Measurements from ENCODE around the gene TFEB.
A peak's percentile ranks its signal among the peaks of the same experiment; 100 is the strongest.

The TFEB gene

DNA sequence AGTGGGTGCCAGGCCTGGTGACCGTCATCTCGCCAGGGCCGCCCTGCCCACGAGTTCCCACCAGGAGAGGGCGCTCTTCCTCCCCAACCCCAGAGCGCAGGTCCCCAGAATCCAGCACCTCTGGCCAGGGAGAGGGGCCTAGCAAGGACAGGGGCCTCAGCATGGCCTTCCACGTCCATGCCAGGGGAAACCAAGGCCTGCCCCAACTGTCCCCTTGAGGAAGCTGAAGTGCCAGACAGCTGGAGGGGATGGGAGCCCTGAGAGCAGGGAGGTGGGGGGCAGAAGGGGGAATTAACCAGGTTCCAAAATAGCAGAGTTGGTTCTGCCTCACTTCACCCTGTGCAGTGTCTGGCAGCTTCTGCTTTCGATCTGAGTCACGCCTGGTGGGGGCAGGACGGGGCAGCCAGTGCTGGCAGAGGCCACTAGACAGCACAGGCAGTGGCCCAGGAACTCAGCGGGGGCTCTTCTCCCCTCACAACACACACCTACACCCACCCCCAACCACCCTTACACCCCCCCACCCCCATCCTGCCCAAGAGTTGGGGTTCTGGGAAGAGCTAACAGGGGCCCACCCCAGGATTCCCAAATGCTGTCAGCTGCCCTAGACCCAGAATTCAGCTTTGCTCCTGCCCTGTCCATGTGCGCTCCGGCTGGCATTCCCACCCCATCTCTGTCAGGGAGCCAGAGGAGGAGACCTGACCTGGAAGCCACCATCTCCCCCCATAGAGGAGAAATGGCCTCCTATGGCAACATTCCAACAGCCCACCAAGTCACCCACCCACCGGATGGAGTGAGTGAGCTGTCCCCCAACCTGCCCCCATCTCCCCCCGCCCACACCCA lies 29.2 kb downstream of the TFEB start:
- peak; percentile 60 for DNase-seq (ENCODE audit: low read depth)

DNA sequence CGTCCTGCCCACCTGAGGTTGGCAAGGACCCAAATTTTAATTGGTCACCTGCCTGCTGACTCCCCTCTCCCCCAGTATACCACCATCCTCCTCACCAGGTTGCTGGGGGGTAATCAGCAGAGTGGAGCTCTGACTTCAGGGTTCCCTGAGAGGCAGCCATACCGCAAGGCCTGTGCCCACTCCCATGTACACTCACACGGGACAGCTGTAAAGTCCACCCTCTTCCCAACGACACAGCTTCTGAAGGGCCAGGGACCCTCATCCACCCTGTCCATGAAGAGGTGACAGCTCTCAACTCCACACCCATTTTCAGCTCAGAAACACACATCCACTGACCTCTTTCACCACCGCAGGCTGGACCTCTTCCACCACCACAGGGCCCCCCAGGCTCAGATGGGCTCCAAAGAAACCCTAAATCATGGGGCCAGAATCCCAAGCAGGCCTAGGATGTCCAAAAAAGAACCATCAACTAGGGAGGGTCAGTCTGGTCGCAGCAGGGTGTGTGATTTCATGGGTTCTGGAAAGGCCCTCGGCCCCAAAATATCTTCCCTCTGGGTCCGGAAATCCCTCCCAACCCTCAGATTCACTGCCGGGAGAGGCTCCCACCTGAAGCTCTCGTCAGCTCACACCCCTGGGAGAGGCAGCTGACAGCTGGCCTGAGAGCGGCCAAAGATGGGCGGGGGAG lies 30.0 kb downstream of the TFEB start:
- DNase-seq (ENCODE audit: low read depth) = no peak

DNA sequence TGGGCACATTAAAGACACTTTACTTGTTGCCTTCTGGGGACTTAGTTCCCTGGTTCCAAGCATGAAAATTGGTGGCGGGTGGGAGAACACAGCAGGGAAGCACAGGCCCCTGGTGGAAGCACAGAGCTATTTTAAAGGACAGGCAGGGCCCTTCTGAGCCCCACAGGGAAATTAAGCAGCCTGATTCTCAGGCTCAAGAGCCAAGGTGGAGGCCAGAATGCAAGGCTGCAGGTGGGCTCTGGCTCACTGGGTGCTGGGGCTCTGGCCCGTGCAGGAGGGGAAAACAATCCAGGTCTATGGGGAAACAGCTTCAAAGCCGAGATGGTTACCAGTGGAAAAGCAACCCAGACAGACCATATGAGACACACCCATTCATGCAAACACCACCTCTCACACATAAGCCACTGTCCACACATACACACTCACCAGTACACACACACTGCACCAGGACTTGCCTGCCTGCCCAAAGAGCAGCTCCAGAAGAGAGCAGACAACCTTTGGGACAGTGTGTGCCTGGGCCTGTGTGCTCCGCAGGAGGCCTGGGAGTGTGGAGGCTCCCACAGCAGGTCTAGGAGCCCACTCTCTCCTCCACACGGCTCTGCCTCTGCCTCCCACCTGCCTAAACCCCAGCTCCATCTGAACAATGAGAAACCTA lies 30.6 kb downstream of the TFEB start:
- DNase-seq (ENCODE audit: low read depth) = no peak

DNA sequence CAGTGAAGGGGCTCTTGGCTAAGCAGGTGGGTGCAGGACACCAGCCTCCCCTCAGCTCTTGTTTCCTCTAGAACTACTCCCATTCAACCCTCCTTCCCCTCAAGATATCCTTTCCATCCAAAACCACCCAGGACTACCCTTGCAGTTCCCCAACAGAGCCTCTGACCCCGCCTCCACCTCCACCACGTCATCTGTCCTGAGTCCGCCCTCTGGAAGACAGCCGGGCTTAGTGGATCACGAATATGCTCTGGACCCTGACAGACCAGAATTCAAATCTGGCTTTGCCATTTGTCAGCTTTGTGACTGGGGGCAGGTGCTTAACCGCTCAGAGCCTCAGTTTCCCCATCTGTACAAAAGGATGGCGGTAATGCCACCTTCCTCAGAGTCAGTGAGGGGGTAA lies 31.4 kb downstream of the TFEB start:
- DNase-seq (ENCODE audit: low read depth) = no peak

DNA sequence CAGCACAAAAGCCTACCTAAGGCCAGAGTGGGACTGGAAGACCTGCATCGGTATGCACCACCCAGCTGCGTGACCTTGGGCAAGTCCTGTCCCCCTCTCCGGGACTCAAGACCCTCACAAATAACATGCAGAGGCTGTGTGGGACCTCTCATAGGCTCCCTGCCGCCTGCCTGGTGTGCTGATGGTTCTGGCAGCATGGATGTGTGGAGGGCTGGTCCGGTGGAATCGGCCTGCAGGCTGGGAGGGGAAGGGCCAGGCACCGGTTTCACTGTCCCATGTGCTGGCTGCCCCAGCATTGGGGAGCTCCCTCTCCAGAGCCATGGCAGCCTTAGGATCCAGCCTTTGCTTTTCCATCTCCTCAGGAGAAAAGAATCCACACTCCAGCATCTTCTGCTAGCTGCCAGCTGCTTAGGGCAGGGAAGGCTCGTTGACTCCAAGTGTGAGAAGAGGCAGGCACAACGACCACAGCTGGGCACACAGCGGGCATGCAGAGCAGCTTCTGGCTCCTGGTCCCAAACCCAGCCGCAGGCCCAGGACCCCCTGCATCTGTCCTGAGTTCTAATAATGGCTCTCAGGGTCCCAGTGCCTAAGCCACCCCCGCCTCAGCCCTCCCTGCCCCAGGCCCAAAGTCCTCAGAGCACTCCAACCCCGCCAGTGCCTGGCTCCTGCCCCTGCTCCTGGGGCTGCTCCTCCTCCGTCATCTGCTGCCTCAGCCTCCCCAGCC lies 32.5 kb downstream of the TFEB start:
- no peak for DNase-seq (ENCODE audit: low read depth)

DNA sequence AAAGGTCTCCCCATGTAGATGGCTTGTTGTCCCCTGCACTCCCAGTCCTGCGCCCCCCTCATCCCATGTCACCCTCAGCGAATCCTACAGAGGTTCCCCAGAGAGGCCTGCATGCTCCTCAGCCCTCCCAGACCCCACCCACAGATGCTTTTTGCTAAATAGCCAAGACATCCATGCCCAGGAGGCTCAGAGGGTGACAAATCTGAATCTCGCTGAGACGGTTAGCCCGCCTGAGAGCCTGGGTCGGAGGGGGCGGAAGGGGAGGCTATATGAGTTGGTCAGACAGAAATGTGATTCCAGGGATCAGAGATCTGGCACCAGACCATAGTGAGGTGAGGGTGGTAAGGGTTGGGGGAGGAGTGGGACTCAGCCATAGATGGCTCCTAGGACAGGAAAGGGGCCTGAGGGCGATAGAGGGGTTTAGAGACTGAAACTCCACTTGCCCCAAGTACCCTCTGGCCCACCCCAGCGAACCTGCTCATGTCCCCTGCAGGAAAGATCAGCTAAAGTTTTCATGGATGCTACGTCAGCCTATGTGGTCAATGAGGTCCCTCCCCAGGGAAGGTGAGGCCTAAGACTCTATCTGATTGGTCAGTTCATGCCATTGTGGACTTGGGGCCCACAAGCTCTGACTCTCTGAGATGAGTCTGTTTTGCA lies 33.2 kb downstream of the TFEB start:
- DNase-seq (ENCODE audit: low read depth) = no peak

DNA sequence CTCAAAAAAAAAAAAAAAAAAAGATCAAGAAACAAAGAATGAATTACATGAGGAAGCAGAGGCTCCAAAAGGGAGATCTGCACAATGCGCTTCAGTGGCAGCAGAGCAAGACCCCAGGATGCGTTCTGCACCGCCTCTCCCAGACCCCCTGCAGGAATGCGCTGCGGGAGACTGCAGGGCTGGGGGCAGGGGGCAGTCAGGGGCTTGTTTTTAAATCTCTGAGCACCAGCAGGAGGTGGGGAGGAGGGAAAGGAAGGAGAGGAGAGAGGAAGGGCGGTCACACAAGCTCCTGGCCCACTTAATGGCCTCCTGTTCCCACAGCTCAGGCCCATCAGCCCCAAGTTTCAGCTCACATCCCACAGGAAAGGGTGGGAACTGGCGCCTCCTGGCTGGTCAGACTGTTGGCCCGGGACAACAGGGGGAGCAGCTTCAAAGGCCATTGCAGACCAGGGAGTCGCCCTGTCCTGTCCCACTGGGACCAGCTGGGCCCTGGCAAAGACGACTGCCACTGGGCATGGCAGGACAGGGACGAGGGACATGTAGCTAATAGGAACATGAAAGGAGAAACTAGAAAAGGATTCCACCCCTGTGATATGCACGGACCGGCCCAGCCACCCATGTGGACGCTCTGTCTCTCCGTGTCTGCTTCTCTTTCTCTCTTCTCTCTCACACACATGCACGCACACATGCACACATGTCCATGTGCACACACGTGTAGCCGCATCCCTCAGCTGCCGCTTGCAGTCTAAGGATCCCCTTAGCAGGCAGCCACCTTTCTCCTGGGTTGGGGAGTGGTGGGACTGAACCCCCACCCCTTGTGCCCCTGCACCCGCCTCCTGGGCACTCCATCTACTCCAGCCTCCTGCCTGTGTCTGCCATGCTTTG lies 34.7 kb downstream of the TFEB start:
- no peak for DNase-seq (ENCODE audit: low read depth)

DNA sequence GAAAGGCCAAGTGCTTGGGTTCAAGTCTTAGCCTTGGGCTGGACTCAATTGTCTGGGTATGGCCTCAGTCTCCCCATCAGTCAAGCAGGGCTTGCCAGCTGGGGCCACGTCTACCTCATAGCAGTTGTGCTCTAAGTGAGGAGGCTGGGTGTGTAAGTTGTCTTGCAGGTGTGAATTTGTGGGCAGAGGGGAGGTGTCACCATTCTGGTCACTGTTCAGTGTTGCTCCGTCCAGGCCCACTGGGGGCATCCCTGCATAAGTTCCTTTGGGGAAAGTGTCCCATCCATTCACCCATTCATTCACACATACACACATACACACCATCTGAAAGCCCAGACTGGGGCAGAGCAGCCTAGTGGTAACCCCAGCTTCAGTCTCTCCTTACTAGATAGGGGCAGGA lies 36.3 kb downstream of the TFEB start:
- no peak for DNase-seq (ENCODE audit: low read depth)

DNA sequence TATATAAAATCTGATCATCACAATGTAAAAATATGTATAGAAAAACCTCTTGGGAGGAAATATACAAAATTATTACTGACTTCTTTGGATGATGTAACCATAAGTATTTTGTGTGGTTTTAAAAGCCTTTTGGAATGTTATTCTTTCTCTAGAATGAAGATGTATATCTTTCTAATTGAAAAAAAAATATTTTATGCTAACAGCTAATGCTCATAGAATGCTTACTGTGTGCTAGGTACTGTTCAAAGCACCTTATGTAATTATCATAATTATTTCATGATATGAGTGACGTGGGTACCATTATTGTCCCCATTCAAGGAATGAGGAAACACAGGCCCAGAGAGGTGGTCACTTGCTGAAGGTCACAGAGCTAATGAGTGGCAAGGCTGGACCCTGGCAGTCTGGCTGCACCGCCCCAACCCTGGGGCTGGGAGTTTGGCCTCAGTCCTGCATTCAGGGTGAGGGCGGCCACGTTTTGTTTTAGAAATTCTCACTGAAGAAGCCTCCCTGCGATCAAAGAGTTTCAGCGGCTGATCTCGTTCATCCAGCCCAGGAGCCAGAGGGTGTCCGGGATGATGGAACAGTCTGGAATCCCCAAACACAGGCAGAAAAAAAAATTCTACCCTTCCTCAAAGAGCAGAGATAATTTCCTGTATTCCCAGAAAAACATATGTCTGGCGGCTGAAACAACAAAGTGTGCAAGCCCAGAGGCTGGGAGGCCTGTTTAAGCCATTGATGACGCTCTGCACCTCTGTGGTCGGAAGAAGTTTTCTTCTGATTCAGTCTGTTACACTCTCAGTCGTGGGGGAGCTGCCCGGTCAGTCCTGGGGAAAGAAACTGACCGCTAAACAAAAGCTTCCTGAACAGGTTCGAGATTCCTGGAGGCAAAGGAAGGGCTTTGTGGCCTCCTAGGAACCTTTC lies 37.3 kb downstream of the TFEB start:
- DNase-seq (ENCODE audit: low read depth) = peak; percentile 98

DNA sequence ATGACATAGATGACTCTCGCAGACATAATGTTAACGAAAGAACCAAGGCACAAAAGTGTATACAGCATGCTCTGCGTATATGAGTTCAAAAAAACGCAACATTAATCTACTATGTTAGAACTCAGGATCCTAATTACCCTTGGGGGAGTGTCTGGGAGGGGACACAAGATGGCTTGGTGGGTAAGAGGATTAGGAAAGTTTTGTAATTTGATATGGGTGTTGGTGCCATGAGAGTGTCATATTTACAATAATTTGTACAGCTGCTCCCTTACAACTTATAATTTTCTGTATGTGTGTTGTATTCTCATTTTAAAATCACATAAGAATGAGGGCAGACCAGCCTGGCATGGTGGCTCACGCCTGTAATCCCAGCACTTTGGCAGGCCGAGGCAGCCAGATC lies 38.6 kb downstream of the TFEB start:
- no peak for DNase-seq (ENCODE audit: low read depth)

DNA sequence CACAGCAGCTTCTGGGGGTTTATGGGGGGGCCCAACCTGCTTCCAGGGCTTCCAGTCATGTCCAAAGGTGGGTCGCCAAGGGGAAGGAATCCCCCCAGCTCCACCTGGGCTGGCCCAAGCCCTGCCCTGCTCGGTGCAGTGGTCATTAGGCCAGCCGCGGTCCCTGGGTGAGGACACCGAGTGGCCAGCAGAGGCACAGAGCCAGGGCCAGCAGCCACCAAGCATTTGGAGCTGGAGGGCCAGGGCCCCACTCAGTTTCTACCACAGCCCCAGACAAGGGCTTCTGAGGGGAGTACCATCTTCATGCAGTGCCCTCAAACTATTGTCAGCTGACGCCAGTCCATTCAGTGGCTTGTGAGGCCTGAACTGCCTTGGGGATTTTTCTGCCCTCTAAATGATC lies 39.6 kb downstream of the TFEB start:
- no peak for DNase-seq (ENCODE audit: low read depth)

DNA sequence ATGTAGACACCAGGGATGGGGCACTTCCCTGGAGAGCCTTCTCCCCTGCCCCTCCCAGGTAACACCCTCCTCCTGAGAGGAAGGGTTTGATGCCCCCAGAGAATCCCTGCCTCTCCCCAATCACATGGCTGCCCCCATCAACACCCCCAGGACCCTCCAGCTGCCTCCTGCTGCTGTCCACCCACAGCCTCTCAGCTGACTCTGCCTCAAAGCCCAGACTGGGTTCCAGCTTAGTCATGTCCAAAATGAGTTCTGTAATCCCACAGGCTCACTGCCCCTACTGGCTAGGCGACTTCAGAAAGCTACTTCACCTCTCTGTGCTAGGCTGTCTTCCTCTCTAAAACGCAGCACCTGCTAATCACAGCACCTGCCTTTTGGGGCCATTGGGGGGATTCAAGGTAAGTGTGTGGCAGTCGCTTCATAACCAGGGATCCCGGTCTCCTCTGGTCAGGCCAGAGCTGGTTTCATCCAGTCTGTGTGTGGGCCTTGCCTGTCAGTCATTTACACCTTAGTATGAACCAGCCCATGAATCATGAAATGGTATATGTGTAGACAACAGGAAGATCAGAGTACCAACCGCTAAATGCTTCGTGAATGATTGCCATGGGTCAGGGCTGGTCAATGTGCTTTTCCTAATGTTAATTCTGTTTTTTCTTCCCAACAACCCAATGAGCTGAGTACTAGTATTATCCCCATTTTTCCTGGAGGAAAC lies 40.4 kb downstream of the TFEB start:
- peak; percentile 55 for DNase-seq (ENCODE audit: low read depth)

DNA sequence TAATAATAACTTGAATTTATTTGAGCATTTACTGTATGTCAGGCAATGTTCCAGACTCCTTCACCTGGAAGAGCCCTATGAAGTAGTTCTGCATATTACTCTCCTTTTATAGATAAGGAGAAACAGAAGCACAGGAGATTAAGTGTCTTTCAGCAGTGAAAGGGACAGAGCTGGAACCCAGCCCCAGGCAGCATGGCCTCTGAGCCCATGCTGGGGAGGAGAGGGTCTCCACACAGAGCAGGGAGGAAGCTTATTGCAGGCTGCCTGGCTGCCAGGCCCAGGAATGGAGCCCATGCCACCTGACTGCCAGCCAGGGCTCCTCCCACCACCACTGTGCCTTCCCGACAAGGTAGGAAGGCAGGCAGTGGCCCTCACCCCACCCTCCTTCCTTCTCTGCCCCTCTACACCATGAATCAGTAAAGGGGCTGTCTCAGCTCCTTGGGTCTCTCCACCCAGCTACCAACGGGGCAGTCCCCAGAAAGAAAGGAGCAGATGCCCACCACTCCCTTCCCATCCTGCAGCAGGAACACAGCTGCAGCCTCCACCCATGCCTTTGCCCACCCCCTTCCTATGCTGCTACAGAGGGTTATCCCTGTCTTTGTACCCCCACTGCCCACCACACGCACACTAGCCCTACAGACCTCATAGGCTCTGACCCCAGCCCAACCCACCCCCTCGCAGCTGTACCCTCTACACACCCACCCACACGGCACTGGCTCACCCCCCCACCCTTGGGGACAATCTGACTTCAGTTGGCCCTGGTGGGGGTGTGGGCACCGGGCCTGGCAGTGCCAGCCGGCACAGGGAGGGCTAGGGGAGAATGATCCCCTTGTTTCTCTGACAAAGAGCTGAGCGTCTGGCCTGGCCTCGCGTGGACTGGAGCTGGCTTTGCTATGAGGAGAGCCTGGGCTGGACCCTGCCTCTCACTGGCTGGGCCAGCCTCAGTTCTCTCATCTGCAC lies 41.8 kb downstream of the TFEB start:
- DNase-seq (ENCODE audit: low read depth) = no peak

DNA sequence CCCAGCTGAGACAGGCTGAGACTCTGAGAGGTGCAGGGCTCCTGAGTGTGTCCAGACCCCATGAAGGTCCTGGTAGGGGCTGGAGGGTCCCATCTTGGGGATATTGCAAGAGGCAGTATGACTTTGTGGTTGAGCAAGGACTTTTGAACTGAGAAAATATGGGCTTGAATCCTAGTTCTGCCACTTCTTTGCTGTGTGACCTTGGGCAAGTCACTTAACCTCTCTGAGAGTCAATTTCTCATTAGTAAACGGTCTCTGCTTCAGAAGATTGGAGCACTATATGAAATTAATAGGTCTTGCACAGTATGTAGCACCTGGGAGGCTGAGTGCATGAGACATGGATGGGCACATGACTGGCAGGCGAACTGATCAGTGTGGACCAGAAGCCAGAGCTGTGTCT lies 42.7 kb downstream of the TFEB start:
- DNase-seq (ENCODE audit: low read depth) = no peak

DNA sequence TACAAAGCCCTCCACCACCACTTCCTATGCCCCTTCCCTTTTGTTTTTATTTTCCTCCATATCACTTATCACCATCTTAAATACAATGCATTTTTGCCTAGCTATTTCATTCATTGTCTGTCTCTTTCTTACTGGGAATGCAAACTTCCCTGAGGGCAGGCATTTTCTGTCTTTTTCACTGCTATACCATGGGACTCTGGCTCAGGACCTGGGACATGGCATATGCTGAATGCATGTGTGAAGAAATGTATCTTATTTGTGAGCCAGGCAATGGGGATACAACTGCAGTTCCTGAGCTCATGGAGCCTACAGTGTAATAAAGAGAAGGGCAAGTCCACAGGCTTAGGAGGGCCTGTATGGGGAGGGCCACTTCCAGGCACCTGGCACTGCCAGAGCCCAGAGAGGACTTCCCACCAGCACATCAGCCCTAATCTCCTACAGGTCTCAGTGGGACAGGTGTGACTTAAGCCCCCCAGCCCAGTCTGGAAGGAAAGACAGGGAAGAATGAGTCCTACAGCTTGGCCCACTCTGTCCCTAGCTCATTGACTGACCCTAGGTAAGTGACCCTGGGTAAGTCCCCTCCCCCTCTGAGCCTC lies 43.2 kb downstream of the TFEB start:
- DNase-seq (ENCODE audit: low read depth) = no peak

DNA sequence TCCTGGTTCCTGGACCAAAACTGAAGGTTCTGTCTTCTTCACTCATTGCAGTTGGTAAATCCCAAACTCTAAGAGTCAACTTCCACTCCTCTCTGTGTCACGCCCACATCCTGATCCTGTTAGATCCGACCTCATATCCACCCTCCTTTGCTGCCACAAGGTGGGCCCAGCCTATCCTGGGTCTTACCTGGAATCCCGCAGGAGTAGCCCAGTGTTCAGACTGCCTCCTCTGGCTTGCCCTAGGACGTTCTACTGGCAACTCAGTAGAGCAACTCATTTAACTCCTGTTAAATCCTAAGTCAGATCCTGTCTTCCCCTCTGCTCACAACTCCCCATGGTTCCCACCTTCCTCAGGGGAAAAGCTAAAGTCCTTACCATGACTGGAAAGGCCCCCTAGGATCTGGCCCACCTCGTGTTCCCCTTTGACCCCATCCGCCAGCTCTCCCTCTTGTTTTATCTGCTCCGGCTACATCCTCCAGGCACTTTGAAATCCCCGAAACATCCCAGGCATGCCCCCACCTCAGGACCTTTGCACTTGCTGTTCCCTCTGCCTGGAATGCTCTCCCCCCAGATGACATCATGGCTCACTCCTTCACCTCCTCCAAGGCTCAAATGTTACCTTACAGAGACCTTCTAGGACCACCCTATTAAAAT lies 43.9 kb downstream of the TFEB start:
- no peak for DNase-seq (ENCODE audit: low read depth)

All from iris pigment epithelial cell (primary cell).